Thymus (tissue), 11 donors: Measurements from ENCODE around the gene OMP. TPM values are rescaled to one million over a fixed set of nuclear protein-coding genes. Genes with fewer than 3 reads are reported as not detected.

Experiments used
- DNase-seq, 9 donors: peaks; one replicate each; pipeline ENCODE4 v3.0.0-alpha.2; 2013; ENCODE audit warnings: low spot score in 9 of 9, low read depth in 6 of 9, missing footprints in 1 of 9
- H3K27ac ChIP-seq, 2 donors: one replicate each; pipeline ENCODE4 v1.5.1; 2013; ENCODE audit warnings: control low read depth in 1 of 2, low read depth in 1 of 2, low read length in 1 of 2, mild to moderate bottlenecking in 1 of 2, moderate library complexity in 1 of 2
- H3K27me3 ChIP-seq, 2 donors: one replicate each; pipeline ENCODE4 v1.5.1; 2013; ENCODE audit warnings: low read length in 1 of 2; ENCODE audit not compliant: control insufficient read depth in 2 of 2, insufficient read depth in 1 of 2
- H3K36me3 ChIP-seq, 2 donors: one replicate each; pipeline ENCODE4 v1.5.1; 2013; ENCODE audit warnings: low read length in 1 of 2, mild to moderate bottlenecking in 1 of 2, moderate library complexity in 1 of 2; ENCODE audit not compliant: control insufficient read depth in 2 of 2, insufficient read depth in 2 of 2
- H3K4me1 ChIP-seq, 2 donors: one replicate each; pipeline ENCODE4 v1.5.1; 2013; ENCODE audit warnings: low read length in 2 of 2; ENCODE audit not compliant: control insufficient read depth in 2 of 2, insufficient read depth in 2 of 2
- H3K4me3 ChIP-seq, 2 donors: one replicate each; pipeline ENCODE4 v1.5.1; 2013; ENCODE audit warnings: low read length in 2 of 2, control low read depth in 1 of 2, mild to moderate bottlenecking in 1 of 2
- H3K9me3 ChIP-seq, 2 donors: one replicate each; pipeline ENCODE4 v1.5.1; 2013; ENCODE audit warnings: low read length in 1 of 2, mild to moderate bottlenecking in 1 of 2; ENCODE audit not compliant: control insufficient read depth in 2 of 2, insufficient read depth in 1 of 2
- WGBS: extraction: QIAGEN DNeasy Blood & Tissue Kit; methylation state at CpG from one replicate; pipeline ENCODE4 v1.1.7; 2013; 5-methylcytosine and 5-hydroxymethylcytosine counted together
- polyA plus RNA-seq: library from polyadenylated mRNA; stranded (reverse); fragments of 200-250 nt; gene quantifications from one replicate; pipeline ENCODE4 v1.2.3, GENCODE V29; 2013
- total RNA-seq: library from RNA; stranded (reverse); fragments of 120-200 nt; gene quantifications from one replicate; pipeline ENCODE4 v1.2.4, GENCODE V29; 2013
- donor health status: healthy.

Gene OMP
- total and polyA plus RNA-seq, 2 donors = not detected

DNA sequence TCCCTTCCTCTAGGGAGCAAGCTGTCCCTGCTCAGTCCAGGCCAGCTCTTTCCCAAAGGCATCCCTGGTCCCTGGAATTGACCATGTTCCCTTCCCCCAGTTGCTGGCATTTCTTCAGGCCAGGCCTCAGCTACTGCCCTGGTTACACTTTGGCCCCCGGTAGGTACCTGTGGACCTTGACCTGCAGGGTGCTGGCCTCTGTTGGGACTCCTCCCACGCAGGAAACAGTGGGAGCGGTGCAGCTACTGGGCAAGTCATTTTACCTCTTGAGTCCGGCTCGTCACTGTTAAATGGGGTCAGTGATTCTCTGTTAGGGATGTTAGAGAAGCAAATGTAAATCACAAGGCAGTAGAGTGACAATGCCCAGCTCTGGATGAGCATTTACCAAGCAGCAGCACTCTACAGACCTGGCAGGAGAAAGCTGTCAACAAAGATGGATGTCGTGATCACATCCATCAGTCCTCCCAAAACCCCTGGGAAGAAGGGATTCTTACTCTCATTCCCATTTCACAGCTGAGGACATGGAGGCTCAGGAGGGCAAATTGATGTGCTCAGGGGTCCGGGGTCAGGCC is 42.3 kb downstream of the OMP start:
- 97% methylated on average over 7 of the region's 7 CpGs for WGBS
- peaks cover 16 to 33% of the 10 kb centered on the region in 2 donors for H3K4me1 ChIP-seq
- H3K27ac ChIP-seq = no peak overlapping the region
- peaks cover 0 to 9% of the 10 kb centered on the region in 2 donors for H3K27me3 ChIP-seq
- H3K9me3 ChIP-seq = no peaks in the 10 kb centered on the region
- H3K36me3 ChIP-seq = no peaks in the 10 kb centered on the region
- no peak overlapping the region for H3K4me3 ChIP-seq
- no peak for DNase-seq

GRCh38 chr11:77146261-77147035 is 43.8 kb downstream of the OMP start:
- WGBS = 95% methylated on average over 10 of the region's 10 CpGs
- Histone ChIP-seq H3K27ac (no peak overlapping the region), H3K27me3 (peaks cover 0 to 6% of the 10 kb centered on the region in 2 donors), H3K4me1 (peaks cover 16 to 39% of the 10 kb centered on the region in 2 donors), H3K9me3 (no peaks in the 10 kb centered on the region), H3K36me3 (no peaks in the 10 kb centered on the region), H3K4me3 (no peak overlapping the region)
- no peak for DNase-seq

DNA sequence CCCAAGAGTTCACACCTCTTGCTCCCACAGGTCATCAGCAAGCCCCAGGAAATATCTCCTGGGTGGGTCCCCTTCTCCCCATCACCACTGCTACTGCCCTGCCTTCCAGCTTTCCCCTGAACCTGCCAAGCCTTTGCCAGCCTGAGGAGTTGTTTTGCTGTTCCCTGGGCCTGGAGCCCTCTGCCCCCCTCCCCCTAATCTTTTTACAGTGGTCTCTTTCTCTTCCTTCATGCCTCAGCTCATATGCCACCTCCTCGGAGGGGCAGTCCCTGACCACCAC is 44.3 kb downstream of the OMP start:
- DNase-seq = no peak
- Histone ChIP-seq H3K4me1 (peaks cover 18 to 44% of the 10 kb centered on the region in 2 donors), H3K36me3 (no peaks in the 10 kb centered on the region), H3K27ac (no peak overlapping the region), H3K9me3 (no peaks in the 10 kb centered on the region), H3K4me3 (no peak overlapping the region), H3K27me3 (peaks cover 0 to 6% of the 10 kb centered on the region in 2 donors)
- 42% methylated on average over 1 of the region's 1 CpG for WGBS

DNA sequence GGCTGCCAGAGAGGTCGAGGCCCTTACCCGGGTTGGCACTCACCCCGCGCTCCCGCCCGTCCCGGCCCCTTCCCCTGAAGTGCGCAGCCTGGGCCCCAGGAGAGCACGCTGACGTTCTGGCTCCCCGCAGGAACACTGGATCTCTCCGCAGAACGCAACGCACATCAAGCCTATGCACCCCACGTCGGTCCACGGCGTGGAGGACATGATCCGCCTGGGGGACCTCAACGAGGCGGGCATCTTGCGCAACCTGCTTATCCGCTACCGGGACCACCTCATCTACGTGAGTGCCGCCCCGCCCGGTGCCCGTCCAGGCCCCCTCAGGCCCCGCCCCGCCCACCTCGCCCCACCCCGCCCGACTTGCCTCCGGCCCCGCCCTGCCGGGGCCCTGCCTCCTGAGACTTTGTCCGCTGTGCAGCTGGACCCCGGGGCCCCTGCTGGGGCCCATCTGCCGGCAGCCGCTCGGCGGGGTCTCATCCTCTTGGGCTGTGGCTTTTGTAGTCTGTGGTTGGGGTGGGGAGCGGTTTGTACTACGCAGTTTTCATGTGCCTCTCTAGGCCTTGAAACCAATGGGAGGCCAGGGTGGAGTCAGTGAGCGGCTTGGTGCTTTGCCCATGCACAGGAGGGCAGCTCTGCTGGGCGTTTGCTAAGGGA is 45.2 kb downstream of the OMP start:
- no peaks in the 10 kb centered on the region for H3K36me3 ChIP-seq
- peaks cover 0 to 6% of the 10 kb centered on the region in 2 donors for H3K27me3 ChIP-seq
- DNase-seq = peak in 7 of 9 donors; percentile 34 to 80 (median 56)
- H3K27ac ChIP-seq = peak overlapping the region in 1 of 2 donors; percentile 26
- H3K4me3 ChIP-seq = peak overlapping the region; percentile 16 to 25
- peaks cover 24 to 47% of the 10 kb centered on the region in 2 donors for H3K4me1 ChIP-seq
- H3K9me3 ChIP-seq = no peaks in the 10 kb centered on the region
- 25% methylated on average over 47 of the region's 47 CpGs for WGBS

DNA sequence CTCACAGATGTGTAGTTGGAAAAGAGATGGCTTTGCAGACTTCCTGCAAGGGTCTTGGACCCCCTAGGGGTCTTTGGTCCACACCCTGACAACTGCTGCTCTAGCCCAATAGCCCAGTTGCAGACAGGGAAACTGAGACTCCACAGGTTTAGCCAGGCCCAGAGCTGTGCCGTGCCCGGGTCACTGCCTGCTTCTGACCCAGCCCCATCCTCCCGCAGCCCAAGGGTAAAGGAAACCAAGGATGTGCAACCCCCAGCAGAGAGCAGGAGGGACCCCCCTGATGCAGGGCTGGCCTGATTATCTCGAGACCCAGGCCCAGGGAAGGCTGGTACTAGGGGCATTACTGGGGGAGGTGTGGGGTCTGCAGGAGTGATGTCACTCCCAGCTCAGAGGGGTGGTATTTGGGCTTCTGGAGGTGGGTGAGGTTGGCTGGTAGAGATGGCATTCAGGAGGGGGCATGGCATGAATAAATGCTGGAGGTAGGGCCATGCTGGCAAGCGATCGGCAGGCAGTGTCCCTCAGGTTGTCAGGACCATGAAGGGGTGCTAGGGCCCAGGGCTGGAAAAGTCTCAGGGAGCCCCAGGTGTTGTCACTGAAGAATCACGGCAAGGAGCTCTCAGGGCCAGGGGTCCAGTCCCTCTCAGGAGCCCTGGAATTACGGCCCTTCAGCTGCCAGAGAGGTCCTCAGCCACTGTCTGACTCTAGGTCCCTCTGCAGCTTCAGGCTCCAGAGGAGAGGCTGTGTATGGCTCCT is 46.5 kb downstream of the OMP start:
- peaks cover 0 to 6% of the 10 kb centered on the region in 2 donors for H3K27me3 ChIP-seq
- peaks cover 27 to 60% of the 10 kb centered on the region in 2 donors for H3K4me1 ChIP-seq

DNA sequence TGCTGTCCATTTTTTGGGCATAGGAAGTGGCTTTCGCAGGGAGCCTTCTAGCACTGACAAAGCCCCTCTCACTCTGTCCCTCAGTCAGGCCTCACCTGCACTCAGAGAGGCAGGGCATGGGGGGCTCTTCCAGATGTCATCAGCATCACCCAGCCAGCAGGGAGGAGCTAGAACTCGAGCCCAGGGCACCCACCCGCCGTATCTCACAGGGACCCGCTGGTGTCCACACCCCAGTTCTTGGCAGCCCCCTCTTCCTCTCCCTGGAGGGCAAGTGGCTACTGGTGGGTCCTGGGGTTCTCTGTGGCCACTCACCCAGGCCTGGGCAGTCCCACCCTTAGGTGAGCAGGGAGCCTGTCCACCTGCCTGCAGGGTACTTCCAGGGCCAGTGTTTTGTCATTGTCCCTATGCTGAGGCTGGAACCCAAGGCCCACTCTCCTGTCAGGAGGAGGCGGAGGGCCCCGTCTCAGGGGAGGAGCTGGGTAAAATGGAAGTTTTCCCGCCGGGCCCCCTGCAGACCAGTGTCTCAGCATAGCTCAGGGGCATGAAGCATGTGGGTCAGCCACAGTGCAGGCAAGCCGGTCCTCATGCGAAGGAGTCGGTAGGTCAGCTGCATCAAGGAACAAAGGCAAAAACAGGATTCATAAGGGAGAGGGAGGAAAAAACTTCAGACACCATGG is 47.2 kb downstream of the OMP start:
- 90% methylated on average over 12 of the region's 12 CpGs for whole genome bisulfite sequencing
- H3K36me3 ChIP-seq = no peaks in the 10 kb centered on the region
- no peak overlapping the region for H3K27ac ChIP-seq
- H3K9me3 ChIP-seq = no peaks in the 10 kb centered on the region
- peaks cover 0 to 6% of the 10 kb centered on the region in 2 donors for H3K27me3 ChIP-seq
- no peak for DNase-seq
- peaks cover 27 to 65% of the 10 kb centered on the region in 2 donors for H3K4me1 ChIP-seq
- H3K4me3 ChIP-seq = no peak overlapping the region

More for the DNA sequence above, 46.5 kb downstream of the OMP start:
- H3K4me3 ChIP-seq = no peak overlapping the region
- no peaks in the 10 kb centered on the region for H3K9me3 ChIP-seq
- no peaks in the 10 kb centered on the region for H3K36me3 ChIP-seq
- DNase-seq = no peak
- 98% methylated on average over 8 of the region's 8 CpGs for WGBS
- no peak overlapping the region for H3K27ac ChIP-seq

- no peak for DNase-seq
- H3K27me3 ChIP-seq = peaks cover 0 to 6% of the 10 kb centered on the region in 2 donors
- peaks cover 27 to 65% of the 10 kb centered on the region in 2 donors for H3K4me1 ChIP-seq
- H3K27ac ChIP-seq = peak overlapping the region in 1 of 2 donors; percentile 31
- 92% methylated on average over 10 of the region's 10 CpGs for whole genome bisulfite sequencing
- H3K36me3 ChIP-seq = no peaks in the 10 kb centered on the region
- no peak overlapping the region for H3K4me3 ChIP-seq
- no peaks in the 10 kb centered on the region for H3K9me3 ChIP-seq
These were observed 48.2 kb downstream of the OMP start for GRCh38 chr11:77150836-77151235.

GRCh38 chr11:77151804-77152509 is 49.3 kb downstream of the OMP start:
- no peak overlapping the region for H3K27ac ChIP-seq
- no peaks in the 10 kb centered on the region for H3K36me3 ChIP-seq
- H3K4me1 ChIP-seq = peaks cover 27 to 64% of the 10 kb centered on the region in 2 donors
- peaks cover 0 to 6% of the 10 kb centered on the region in 2 donors for H3K27me3 ChIP-seq
- H3K4me3 ChIP-seq = no peak overlapping the region
- 9% methylated on average over 10 of the region's 11 CpGs for WGBS
- no peaks in the 10 kb centered on the region for H3K9me3 ChIP-seq
- peak in 2 of 9 donors; percentile 18 to 60 for DNase-seq
